GM10847 (cell line): ENCODE data around the gene RCSD1.
A peak's percentile ranks its signal among the peaks of the same experiment; 100 is the strongest.

ENCODE experiments used
- POLR2A ChIP-seq: IDR thresholded peaks from 2 replicates; pipeline ENCODE4 v1.6.1; 2011; ENCODE audit not compliant: insufficient read length; ENCODE audit errors: extremely low read depth

Gene RCSD1

GRCh38 chr1:167629681-167630567 is at the start of gene RCSD1:
Gene RCSD1, plus strand, starts transcription at chr1:167630232. Its CDS starts 192 bp downstream, at chr1:167630424.
- TF ChIP-seq POLR2A, result peak; percentile 69

- no peak for TF ChIP-seq POLR2A
Observed at GRCh38 chr1:167582064-167582463, 48.0 kb upstream of the RCSD1 start.

DNA sequence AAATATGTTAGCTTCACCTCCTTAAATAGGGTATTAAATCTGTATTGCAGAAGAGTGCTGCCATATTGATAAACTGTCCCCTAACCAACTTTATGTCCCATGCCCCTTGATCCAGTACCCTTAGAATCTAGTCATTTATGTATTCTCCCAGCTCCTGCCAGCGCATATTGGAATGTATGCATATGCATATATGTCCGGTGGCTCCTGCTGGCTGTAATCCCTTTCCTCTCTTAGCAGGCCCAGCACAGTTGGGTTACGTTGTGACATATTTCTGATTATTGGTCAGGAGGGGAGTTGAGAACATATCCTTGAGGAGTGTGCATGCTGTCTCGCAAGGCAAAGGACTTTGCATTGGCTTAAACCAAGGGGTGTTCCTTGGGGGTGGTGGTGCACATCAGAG is 47.3 kb upstream of the RCSD1 start:
- TF ChIP-seq POLR2A, result no peak

DNA sequence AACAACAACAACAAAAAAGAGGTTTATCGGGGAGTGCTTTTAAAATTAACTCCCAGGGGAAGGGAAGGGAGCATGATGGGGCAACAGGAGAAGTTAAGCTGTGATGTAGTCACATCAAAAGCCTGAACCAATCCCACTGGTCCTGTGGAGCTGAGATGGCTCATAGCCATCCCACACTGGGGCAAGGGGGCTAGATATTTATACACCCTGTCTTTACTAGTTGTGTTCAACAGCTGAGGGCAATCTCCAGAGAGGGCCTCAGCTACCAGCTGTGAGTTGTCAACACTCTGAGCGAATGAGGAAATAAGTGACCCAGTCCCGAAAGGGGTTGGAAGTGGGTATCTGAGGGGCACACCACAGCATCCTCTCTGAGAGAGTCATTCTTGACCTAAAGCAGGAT is 45.5 kb upstream of the RCSD1 start:
- TF ChIP-seq POLR2A, result no peak

DNA sequence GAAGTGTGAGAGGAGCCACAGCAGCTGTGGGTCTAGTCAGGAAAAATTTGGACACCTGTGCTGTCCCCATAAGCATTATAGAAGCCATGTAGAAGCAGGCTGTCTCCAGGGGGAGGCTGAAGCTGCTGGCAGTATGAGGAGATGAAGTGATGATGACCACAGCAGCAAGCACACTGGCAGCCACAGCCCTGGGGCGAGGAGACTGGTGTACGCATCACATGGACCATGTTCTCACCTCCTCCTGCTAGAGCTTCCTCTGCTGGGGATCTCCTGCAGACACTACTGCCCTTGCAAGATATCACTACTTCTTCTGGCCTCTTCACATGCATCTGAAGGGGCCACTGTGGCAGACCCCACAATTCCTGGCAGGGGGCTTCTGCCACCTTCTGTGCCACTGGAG is 42.7 kb upstream of the RCSD1 start:
- no peak for TF ChIP-seq POLR2A

GRCh38 chr1:167587872-167588271 is 42.2 kb upstream of the RCSD1 start:
- no peak for TF ChIP-seq POLR2A

GRCh38 chr1:167588361-167588760 is 41.7 kb upstream of the RCSD1 start:
- no peak for TF ChIP-seq POLR2A

GRCh38 chr1:167592475-167592874 is 37.6 kb upstream of the RCSD1 start:
- no peak for TF ChIP-seq POLR2A

DNA sequence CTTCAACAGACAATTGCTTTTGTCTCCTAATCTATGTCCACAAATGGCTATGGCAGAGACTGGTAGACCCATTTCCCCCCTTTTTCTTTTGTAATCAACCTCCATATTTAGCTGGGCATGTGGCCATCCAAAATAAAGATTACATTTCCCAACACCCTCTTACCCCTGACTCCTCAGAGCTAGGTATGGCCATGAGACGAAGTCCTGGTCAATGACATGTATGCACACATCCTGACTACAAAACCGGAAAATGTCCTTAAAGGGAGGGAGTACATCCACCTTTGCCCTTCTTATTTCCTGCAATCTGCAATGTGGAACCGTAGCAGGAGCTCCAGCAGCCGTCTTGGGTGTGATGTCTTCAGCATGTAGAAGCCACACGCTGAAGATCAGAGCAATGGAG is 36.2 kb upstream of the RCSD1 start:
- no peak for TF ChIP-seq POLR2A

DNA sequence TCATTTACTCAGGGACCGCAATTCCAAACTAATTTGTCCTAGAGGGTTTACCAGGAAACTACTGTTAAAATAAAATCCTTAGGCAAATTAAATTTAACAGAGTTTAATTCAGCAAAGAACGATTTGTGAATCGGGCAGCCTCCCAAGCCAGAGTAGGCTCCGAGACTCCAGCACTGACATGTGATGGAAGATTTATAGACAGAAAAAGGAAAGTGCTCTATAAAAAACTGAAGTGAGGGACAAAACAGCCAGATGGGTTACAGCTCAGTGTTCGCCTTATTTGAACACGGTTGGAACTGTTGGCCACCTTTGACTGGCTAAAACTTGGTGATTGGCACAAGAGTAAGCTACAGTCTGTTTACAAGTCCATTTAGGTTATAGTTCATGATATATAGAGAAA is 35.2 kb upstream of the RCSD1 start:
- TF ChIP-seq POLR2A, result no peak

DNA sequence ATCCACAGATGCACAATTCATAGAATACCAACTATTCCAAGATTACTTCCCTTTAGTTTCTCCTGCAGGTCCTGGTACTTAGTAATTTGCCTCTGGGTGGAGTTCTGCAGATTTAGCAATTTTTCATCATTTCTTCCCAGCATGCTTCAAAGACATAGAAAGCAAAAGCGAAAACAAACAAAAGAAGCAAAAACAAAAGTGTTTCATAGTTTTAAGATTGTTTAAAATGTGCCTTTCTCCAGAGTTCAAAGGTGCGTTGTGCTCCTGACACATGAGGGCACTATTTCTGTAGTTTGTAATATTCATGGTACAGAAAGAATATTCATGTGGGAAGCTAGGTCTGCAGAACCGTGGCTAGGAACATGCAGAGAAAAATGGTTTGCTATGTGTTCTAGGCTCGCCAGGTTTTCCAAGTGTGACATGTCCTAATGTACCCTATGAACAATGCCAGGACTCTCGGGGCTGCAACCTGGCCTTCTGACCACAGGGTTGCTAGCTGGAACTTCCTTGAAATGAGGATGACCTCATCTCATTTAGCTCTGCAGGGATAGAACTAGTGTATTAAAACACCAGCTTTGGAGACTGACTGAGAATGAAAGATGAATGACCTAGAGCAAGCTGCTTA is 30.0 kb upstream of the RCSD1 start:
- no peak for TF ChIP-seq POLR2A

DNA sequence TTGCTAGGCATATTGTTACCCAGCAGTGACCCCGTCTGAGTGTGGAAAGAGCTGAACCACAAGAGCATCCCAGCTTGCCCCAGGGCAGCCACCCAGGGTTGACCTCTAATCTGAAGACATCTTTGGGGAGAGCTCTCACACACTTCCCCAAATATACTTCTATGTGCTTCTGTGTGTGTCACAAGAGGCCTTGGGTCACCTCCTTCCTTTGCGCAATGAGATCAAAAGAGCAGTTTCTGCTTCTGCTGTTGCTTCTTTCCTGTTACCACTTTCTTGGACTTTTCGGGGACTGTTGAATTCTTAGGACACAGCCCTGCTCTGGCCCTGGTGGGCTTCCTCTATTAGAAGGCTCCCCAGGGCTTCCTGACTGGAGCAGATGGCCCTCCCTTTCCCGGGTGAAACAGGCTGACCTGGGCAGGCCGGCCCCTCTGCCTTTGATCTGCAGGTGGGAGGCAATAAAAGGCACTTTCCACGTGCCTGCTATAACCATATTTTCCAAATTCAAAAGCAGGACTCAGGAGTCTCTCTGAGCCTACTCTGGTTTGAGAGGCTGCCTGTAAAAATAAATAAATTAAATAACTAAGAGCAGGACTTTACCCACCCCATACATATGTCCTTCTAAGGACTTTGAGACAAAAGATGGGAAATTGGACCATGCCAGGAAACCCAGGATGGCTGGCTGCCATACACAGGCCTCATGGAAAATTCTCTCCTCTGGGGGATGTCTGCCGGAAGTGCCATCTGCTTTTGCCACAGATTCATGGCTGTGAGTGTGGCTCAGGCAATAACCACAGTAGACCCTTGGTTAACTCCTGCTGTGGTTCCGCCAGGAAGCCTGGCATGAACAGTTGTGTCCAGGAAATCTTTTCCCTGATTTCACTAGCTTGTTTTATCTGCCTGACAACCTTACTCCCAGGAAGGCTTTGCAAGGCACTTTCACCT is 28.3 kb upstream of the RCSD1 start:
- no peak for TF ChIP-seq POLR2A

GRCh38 chr1:167602840-167603239 is 27.2 kb upstream of the RCSD1 start:
- no peak for TF ChIP-seq POLR2A

DNA sequence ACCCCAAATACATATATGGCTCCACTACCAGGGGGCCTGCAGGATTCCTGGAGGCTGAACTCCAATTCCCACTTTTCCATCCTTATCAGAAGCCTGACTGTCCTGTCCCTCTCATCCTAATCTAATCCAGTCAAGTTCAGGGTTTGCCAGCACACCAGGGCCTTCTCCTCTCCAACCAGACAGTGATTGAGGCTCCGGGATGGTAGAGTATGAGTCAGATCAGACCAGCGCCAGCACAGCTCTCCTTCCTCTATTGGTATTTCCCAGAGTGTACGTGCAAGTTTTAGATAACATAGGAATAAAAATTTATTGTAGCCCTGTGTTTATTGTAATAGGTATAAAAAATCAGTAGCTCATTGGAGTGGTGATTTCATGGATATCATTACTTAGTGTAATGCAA is 24.5 kb upstream of the RCSD1 start:
- TF ChIP-seq POLR2A, result no peak

GRCh38 chr1:167611983-167612382 is 18.0 kb upstream of the RCSD1 start:
- no peak for TF ChIP-seq POLR2A
